B cell (primary cell): Measurements from ENCODE around the gene SYNPO. TPM values are rescaled to one million over a fixed set of nuclear protein-coding genes. Genes with fewer than 3 reads are reported as not detected.

Source experiments
- ATAC-seq: fragments of 200-7000 bp; cut with Tn5 transposase; one replicate; pipeline ENCODE4 v1.10.0; 2021; ENCODE audit warnings: low read depth, mild to moderate bottlenecking, moderate number of reproducible peaks, moderate library complexity
- CTCF ChIA-PET: fragments of 350-600 bp; sonication (Branson Sonifier 250); formaldehyde crosslinking; loops from one replicate; lab custom pipeline; 2021; ENCODE audit warnings: antibody characterized with exemption, inconsistent platforms; lab: Charles Lee
- POLR2A ChIA-PET: fragments of 350-600 bp; sonication (Branson Sonifier 250); formaldehyde crosslinking; loops from one replicate; lab custom pipeline; 2021; ENCODE audit warnings: antibody characterized with exemption; lab: Charles Lee
- DNase-seq: peaks from one replicate; pipeline ENCODE4 v3.0.0; 2013
- H2AFZ ChIP-seq: 2 replicates; pipeline ENCODE4 v1.6.1; 2012; ENCODE audit warnings: mild to moderate bottlenecking, low read depth, low read length; ENCODE audit not compliant: insufficient read depth, poor library complexity, severe bottlenecking
- H3K27ac ChIP-seq, 2 donors: 1 replicate in 1 of 2; 2 replicates in 1 of 2; pipeline ENCODE4 v1.5.1; 2012 to 2013; ENCODE audit warnings: low read length in 2 of 2, mild to moderate bottlenecking in 2 of 2, moderate library complexity in 1 of 2
- H3K27me3 ChIP-seq, 4 experiments: fragments of 200-600 bp in 1 of 4; sonication (generic) in 1 of 4; replicated peaks in 1 of 4; 1 replicate in 2 of 4; 2 replicates in 2 of 4; pipeline versions ENCODE4 v1.6.1 to v1.7.0; 2013 to 2016; ENCODE audit warnings: low read length in 3 of 4, mild to moderate bottlenecking in 2 of 4, mixed read lengths in 1 of 4, moderate library complexity in 1 of 4; ENCODE audit not compliant: insufficient read depth in 4 of 4, control insufficient read depth in 3 of 4; ENCODE audit errors: control extremely low read depth in 1 of 4
- H3K36me3 ChIP-seq, 2 experiments: replicated peaks in 1 of 2; 1 replicate in 1 of 2; 2 replicates in 1 of 2; pipeline versions ENCODE4 v1.6.1 to v1.7.1; 2013; ENCODE audit warnings: low read length in 1 of 2; ENCODE audit not compliant: insufficient read depth in 2 of 2, control insufficient read depth in 1 of 2; ENCODE audit errors: control extremely low read depth in 1 of 2, extremely low read depth in 1 of 2
- H3K4me1 ChIP-seq, 2 donors: fragments of 200-600 bp in 1 of 2; sonication (generic) in 1 of 2; 1 replicate in 1 of 2; 2 replicates in 1 of 2; pipeline versions ENCODE4 v1.5.1 to v1.6.1; 2013 to 2017; ENCODE audit warnings: low read length in 2 of 2; ENCODE audit not compliant: control insufficient read depth in 2 of 2, insufficient read depth in 2 of 2
- H3K4me2 ChIP-seq: replicated peaks from 2 replicates; pipeline ENCODE3; 2012; ENCODE audit warnings: mild to moderate bottlenecking, low read depth, low read length; ENCODE audit not compliant: poor library complexity, severe bottlenecking
- H3K4me3 ChIP-seq, 5 experiments: fragments of 200-600 bp in 1 of 5; sonication (generic) in 1 of 5; 1 replicate in 3 of 5; 2 replicates in 2 of 5; pipeline versions ENCODE4 v1.5.1 to v1.7.0; 2011 to 2016; ENCODE audit warnings: low read length in 4 of 5, mild to moderate bottlenecking in 4 of 5, low read depth in 2 of 5, control low read depth in 1 of 5, moderate library complexity in 1 of 5; ENCODE audit not compliant: insufficient read depth in 1 of 5; ENCODE audit errors: control extremely low read depth in 1 of 5, extremely low read depth in 1 of 5
- H3K79me2 ChIP-seq: fragments of 200-600 bp; sonication (generic); one replicate; pipeline ENCODE4 v1.6.0; 2016; ENCODE audit warnings: low read length; ENCODE audit not compliant: control insufficient read depth, insufficient read depth
- H3K9ac ChIP-seq: fragments of 200-600 bp; sonication (generic); 2 replicates; pipeline ENCODE4 v1.6.1; 2017; ENCODE audit warnings: mild to moderate bottlenecking, low read length, moderate library complexity
- H3K9me3 ChIP-seq, 3 donors: one replicate each; pipeline versions ENCODE4 v1.6.1 to v1.7.1; 2013; ENCODE audit warnings: low read length in 2 of 3; ENCODE audit not compliant: control insufficient read depth in 2 of 3, insufficient read depth in 1 of 3; ENCODE audit errors: control extremely low read depth in 1 of 3
- H4K20me1 ChIP-seq: 2 replicates; pipeline ENCODE4 v1.6.0; 2012; ENCODE audit warnings: mild to moderate bottlenecking, low read length; ENCODE audit not compliant: insufficient read depth, control insufficient read depth, poor library complexity, severe bottlenecking
- H3K27ac Mint-ChIP-seq: one replicate; pipeline ENCODE4 v1.8.0; 2021; ENCODE audit warnings: mixed read lengths
- H3K27me3 Mint-ChIP-seq: one replicate; pipeline ENCODE4 v1.8.0; 2021; ENCODE audit warnings: mixed read lengths
- H3K4me1 Mint-ChIP-seq: one replicate; pipeline ENCODE4 v1.8.0; 2021; ENCODE audit warnings: mixed read lengths
- H3K4me3 Mint-ChIP-seq: one replicate; pipeline ENCODE4 v1.8.0; 2021; ENCODE audit warnings: mixed read lengths
- H3K9me3 Mint-ChIP-seq: one replicate; pipeline ENCODE4 v1.8.0; 2022; ENCODE audit warnings: mixed read lengths; ENCODE audit not compliant: insufficient read depth
- CTCF ChIP-seq: fragments of 200-600 bp; IDR thresholded peaks from one replicate; pipeline ENCODE4 v1.8.0; 2022; ENCODE audit warnings: antibody characterized with exemption, mild to moderate bottlenecking
- EZH2 ChIP-seq: IDR thresholded peaks from 2 replicates; pipeline ENCODE4 v1.6.1; 2012; ENCODE audit warnings: borderline replicate concordance, low read depth, mild to moderate bottlenecking, moderate library complexity, low read length; ENCODE audit not compliant: insufficient read depth, poor library complexity, severe bottlenecking
- WGBS: methylation state at CpG from one replicate; pipeline ENCODE4 v1.1.5; 2013; ENCODE audit warnings: missing lambda C conversion rate; ENCODE audit not compliant: insufficient coverage; 5-methylcytosine and 5-hydroxymethylcytosine counted together
- intact Hi-C: fragments of 100-400 bp; cut with micrococcal nuclease; formaldehyde crosslinking; loops from one replicate; pipeline ENCODE4 v1.10.0; 2022
- polyA plus RNA-seq: library from polyadenylated mRNA; depleted of rRNA; stranded (reverse); fragments of >200 nt; gene quantifications from 2 replicates; pipeline ENCODE4 v1.2.3, GENCODE V29; 2012
- total RNA-seq, 2 donors: library from RNA; stranded (reverse); fragments of 120-200 nt in 1 of 2; gene quantifications; 1 replicate in 1 of 2; 2 replicates in 1 of 2; pipeline versions ENCODE4 v1.2.3 to v1.2.4, GENCODE V29; 2013 to 2022

The SYNPO gene
- total and polyA plus RNA-seq, 2 donors (not counting 1 experiment from before 2014, with no cell fraction given) = 13.2 to 16.8 TPM

DNA sequence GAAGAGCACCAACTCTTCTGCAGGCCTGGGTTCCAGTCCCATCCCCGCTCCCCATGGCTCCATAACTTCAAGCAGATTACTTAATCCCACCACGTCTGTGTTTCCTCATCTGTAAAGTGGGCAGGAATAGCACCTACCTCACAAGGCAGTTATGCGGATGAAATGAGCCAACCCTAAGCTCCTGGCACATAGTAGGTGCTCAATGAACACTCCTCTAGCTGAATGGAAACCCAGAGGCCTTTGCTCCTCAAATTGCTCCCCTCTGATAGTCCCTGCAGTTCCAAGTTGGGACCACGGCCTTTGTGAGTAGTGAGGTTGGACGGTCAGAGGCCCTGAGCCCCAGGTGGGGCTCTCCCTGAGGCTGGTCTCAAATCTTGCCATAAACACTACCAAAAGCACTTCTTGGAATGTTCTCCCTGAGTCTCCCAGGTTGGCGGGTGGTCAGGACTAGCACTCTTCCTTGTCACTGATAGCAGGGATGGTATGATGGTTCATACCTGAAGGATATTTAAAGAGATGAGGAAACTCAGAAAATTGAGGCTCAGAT, 35.5 kb upstream of the SYNPO start:
- no peaks in the 10 kb centered on the region for H3K4me1 Mint-ChIP-seq
- Histone ChIP-seq H2AFZ (no peak overlapping the region), H3K4me3 (no peak overlapping the region), H3K4me1 (no peaks in the 10 kb centered on the region), H3K9me3 (no peaks in the 10 kb centered on the region), H3K79me2 (no peaks in the 10 kb centered on the region), H3K27me3 (no peaks in the 10 kb centered on the region), H3K4me2 (no peak overlapping the region), H3K36me3 (no peaks in the 10 kb centered on the region), H4K20me1 (no peaks in the 10 kb centered on the region), H3K9ac (no peak overlapping the region), H3K27ac (no peak overlapping the region)
- TF ChIP-seq EZH2 (no peak), CTCF (no peak)
- POLR2A ChIA-PET = no interaction called here
- peaks cover 6% of the 10 kb centered on the region for H3K27me3 Mint-ChIP-seq
- CTCF ChIA-PET = no interaction called here
- intact Hi-C loops = no loop called here
- 92% methylated on average over 3 of the region's 6 CpGs for WGBS
- no peak for DNase-seq
- no peak for ATAC-seq
- no peak overlapping the region for H3K4me3 Mint-ChIP-seq
- H3K9me3 Mint-ChIP-seq = no peaks in the 10 kb centered on the region
- no peak overlapping the region for H3K27ac Mint-ChIP-seq

DNA sequence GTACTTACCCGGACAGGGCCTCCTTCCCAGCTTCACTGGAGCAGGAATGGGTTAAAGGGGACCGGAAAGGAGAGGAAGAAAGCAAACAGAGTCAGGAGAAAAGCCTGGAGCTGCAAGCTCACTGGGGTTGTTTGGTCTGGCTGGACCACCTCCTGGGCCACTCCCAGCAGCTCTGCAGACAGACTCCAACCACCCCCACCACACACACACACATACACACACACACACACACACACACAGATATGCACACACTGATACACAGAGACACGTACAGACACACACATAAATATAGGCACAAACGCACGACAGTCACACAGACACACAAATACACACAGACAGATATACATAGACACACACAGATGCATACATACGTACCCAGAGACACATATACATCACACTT, 34.9 kb upstream of the SYNPO start:
- DNase-seq = no peak
- no peak overlapping the region for H3K27ac ChIP-seq
- H3K27me3 Mint-ChIP-seq = peaks cover 6% of the 10 kb centered on the region
- H3K4me1 Mint-ChIP-seq = no peaks in the 10 kb centered on the region
- H3K27me3 ChIP-seq = no peaks in the 10 kb centered on the region
- H3K27ac Mint-ChIP-seq = no peak overlapping the region
- ChIA-PET CTCF (no interaction called here), POLR2A (no interaction called here)
- no peak overlapping the region for H3K4me3 ChIP-seq
- H3K4me3 Mint-ChIP-seq = no peak overlapping the region
- no peaks in the 10 kb centered on the region for H3K9me3 ChIP-seq
- ATAC-seq = no peak
- no peak overlapping the region for H3K4me2 ChIP-seq
- no peaks in the 10 kb centered on the region for H3K79me2 ChIP-seq
- H3K36me3 ChIP-seq = no peaks in the 10 kb centered on the region
- intact Hi-C loops = no loop called here
- 78% methylated on average over 5 of the region's 6 CpGs for WGBS
- H3K9ac ChIP-seq = no peak overlapping the region
- no peak for TF ChIP-seq CTCF
- no peak for TF ChIP-seq EZH2
- H2AFZ ChIP-seq = no peak overlapping the region
- H3K9me3 Mint-ChIP-seq = no peaks in the 10 kb centered on the region
- no peaks in the 10 kb centered on the region for H3K4me1 ChIP-seq
- H4K20me1 ChIP-seq = no peaks in the 10 kb centered on the region
